GM23338 (cell line): Measurements from ENCODE around the gene ENDOU.

ENCODE experiments used
- ETS1 ChIP-seq: IDR thresholded peaks from 2 replicates; pipeline ENCODE4 v1.6.1; 2016; ENCODE audit warnings: antibody characterized with exemption
- EZH2 ChIP-seq: fragments of 200-600 bp; sonication (generic); IDR thresholded peaks from one replicate; pipeline ENCODE4 v1.8.0; 2017; ENCODE audit warnings: antibody characterized with exemption, mild to moderate bottlenecking, low read depth; ENCODE audit not compliant: unreplicated experiment
- EZH2phosphoT487 ChIP-seq: fragments of 200-600 bp; sonication (generic); IDR thresholded peaks from one replicate; pipeline ENCODE4 v1.8.1; 2018; ENCODE audit warnings: antibody characterized with exemption; ENCODE audit not compliant: unreplicated experiment
- JUNB ChIP-seq: IDR thresholded peaks from one replicate; pipeline ENCODE4 v1.6.1; 2016; ENCODE audit warnings: antibody characterized with exemption; ENCODE audit not compliant: unreplicated experiment
- POLR2AphosphoS5 ChIP-seq: IDR thresholded peaks from 2 replicates; pipeline ENCODE4 v1.6.1; 2016; ENCODE audit warnings: antibody characterized with exemption, low read depth
- ZNF114 ChIP-seq: fragments of 250-450 bp; sonication (Bioruptor Pico); IDR thresholded peaks from 2 replicates; pipeline ENCODE4 v1.5.0; 2020; ENCODE audit warnings: mild to moderate bottlenecking, moderate library complexity
- ZNF462 ChIP-seq: fragments of 250-450 bp; sonication (Bioruptor Pico); IDR thresholded peaks from 2 replicates; pipeline ENCODE4 v1.5.0; 2020; ENCODE audit warnings: mild to moderate bottlenecking, moderate library complexity
- TF ChIP-seq, protein P1 (sequence below), 2 experiments: fragments of 200-600 bp in 1 of 2; sonication (generic) in 1 of 2; conservative IDR thresholded peaks; 2 replicates each; pipeline versions ENCODE4 v1.5.1 to v1.6.1; 2016 to 2017; ENCODE audit warnings: antibody characterized with exemption in 2 of 2, low read depth in 2 of 2, mild to moderate bottlenecking in 2 of 2, moderate library complexity in 1 of 2
- TF ChIP-seq, protein P2 (sequence below): IDR thresholded peaks from one replicate; pipeline ENCODE4 v1.6.1; 2018; ENCODE audit warnings: antibody characterized with exemption; ENCODE audit not compliant: unreplicated experiment

- no peak for TF ChIP-seq EZH2
- TF ChIP-seq, protein P1, sequence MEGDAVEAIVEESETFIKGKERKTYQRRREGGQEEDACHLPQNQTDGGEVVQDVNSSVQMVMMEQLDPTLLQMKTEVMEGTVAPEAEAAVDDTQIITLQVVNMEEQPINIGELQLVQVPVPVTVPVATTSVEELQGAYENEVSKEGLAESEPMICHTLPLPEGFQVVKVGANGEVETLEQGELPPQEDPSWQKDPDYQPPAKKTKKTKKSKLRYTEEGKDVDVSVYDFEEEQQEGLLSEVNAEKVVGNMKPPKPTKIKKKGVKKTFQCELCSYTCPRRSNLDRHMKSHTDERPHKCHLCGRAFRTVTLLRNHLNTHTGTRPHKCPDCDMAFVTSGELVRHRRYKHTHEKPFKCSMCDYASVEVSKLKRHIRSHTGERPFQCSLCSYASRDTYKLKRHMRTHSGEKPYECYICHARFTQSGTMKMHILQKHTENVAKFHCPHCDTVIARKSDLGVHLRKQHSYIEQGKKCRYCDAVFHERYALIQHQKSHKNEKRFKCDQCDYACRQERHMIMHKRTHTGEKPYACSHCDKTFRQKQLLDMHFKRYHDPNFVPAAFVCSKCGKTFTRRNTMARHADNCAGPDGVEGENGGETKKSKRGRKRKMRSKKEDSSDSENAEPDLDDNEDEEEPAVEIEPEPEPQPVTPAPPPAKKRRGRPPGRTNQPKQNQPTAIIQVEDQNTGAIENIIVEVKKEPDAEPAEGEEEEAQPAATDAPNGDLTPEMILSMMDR (conservative IDR thresholded peaks at IDR 0.05; ENCODE audit: low read depth in 2 of 2) = no peak
- no peak for TF ChIP-seq ZNF114 (CRISPR knock-in tag)
- TF ChIP-seq POLR2AphosphoS5 = no peak
- no peak for TF ChIP-seq EZH2phosphoT487
- TF ChIP-seq, protein P2, sequence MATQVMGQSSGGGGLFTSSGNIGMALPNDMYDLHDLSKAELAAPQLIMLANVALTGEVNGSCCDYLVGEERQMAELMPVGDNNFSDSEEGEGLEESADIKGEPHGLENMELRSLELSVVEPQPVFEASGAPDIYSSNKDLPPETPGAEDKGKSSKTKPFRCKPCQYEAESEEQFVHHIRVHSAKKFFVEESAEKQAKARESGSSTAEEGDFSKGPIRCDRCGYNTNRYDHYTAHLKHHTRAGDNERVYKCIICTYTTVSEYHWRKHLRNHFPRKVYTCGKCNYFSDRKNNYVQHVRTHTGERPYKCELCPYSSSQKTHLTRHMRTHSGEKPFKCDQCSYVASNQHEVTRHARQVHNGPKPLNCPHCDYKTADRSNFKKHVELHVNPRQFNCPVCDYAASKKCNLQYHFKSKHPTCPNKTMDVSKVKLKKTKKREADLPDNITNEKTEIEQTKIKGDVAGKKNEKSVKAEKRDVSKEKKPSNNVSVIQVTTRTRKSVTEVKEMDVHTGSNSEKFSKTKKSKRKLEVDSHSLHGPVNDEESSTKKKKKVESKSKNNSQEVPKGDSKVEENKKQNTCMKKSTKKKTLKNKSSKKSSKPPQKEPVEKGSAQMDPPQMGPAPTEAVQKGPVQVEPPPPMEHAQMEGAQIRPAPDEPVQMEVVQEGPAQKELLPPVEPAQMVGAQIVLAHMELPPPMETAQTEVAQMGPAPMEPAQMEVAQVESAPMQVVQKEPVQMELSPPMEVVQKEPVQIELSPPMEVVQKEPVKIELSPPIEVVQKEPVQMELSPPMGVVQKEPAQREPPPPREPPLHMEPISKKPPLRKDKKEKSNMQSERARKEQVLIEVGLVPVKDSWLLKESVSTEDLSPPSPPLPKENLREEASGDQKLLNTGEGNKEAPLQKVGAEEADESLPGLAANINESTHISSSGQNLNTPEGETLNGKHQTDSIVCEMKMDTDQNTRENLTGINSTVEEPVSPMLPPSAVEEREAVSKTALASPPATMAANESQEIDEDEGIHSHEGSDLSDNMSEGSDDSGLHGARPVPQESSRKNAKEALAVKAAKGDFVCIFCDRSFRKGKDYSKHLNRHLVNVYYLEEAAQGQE = no peak
- no peak for TF ChIP-seq ETS1
- TF ChIP-seq JUNB = no peak
- TF ChIP-seq ZNF462 = no peak
These were observed 11.8 kb upstream of the ENDOU start for GRCh38 chr12:47736877-47737676.
